Measurements from ENCODE around the gene AKAP8L.

DNA sequence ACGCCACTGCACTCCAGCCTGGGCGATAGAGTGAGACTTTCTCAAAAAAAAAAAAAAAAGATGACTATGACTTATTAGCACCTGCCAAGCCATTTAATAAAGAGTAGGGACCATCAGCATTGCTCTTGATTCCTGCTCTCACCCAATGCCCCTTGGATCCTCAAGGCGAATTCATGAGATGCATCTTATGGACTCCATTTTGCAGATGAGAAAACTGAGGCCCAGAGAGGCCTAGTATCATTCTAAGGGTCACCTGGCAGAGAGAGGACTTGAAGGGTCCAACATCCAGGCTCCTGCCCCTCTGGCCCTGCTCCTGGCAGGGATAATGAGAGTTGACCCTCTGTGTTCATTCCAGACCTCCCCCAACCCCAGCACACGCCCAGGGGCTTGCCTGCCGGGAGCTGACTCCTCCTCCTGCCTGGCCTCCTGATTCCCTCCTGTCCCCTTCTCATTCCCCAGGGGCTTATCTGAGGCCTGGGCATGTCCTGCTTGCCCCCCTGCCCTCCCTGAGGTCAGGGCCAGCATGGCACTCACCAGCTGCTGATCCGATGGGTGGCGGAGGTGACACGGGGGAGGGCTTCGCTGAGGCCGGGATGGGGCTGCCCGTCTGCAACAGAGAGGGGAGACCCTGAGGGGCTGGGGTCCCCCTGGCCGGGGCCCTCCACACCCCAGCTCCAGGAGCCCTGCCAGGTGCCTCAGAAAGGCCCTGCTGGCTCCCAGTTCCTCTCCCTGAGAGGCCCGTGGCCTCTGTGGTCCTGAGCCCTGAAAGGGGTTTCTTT, 23.5 kb upstream of the AKAP8L start:
- TF ChIP-seq, protein P1, sequence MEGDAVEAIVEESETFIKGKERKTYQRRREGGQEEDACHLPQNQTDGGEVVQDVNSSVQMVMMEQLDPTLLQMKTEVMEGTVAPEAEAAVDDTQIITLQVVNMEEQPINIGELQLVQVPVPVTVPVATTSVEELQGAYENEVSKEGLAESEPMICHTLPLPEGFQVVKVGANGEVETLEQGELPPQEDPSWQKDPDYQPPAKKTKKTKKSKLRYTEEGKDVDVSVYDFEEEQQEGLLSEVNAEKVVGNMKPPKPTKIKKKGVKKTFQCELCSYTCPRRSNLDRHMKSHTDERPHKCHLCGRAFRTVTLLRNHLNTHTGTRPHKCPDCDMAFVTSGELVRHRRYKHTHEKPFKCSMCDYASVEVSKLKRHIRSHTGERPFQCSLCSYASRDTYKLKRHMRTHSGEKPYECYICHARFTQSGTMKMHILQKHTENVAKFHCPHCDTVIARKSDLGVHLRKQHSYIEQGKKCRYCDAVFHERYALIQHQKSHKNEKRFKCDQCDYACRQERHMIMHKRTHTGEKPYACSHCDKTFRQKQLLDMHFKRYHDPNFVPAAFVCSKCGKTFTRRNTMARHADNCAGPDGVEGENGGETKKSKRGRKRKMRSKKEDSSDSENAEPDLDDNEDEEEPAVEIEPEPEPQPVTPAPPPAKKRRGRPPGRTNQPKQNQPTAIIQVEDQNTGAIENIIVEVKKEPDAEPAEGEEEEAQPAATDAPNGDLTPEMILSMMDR (IDR thresholded peaks at IDR 0.05 in 8 of 11, conservative IDR thresholded peaks at IDR 0.05 in 3 of 11): no peak
- TF ChIP-seq POLR2A (IDR thresholded peaks at IDR 0.05) (no peak), POLR2AphosphoS5 (IDR thresholded peaks at IDR 0.05) (no peak)

Data from spleen (tissue), 7 donors.